Caco-2 (cell line): ENCODE measurements around the gene CD33. TPM values are rescaled to one million over a fixed set of nuclear protein-coding genes. Genes with fewer than 3 reads are reported as not detected.

ENCODE experiments used
- BruUV-seq: library from RNA; stranded (reverse); fragments of 400-500 nt; replicated peaks from 2 replicates; lab custom pipeline; 2021; lab: Mats Ljungman, UMichigan
- CTCF ChIA-PET: fragments of 300-600 bp; sonication (Branson Sonifier 250); formaldehyde crosslinking; loops from one replicate; lab custom pipeline; 2022; ENCODE audit warnings: antibody characterized with exemption; lab: Charles Lee
- POLR2A ChIA-PET: fragments of 300-600 bp; sonication (Branson Sonifier 250); formaldehyde crosslinking; loops from one replicate; lab custom pipeline; 2022; ENCODE audit warnings: antibody characterized with exemption; lab: Charles Lee
- DNase-seq, 2 experiments: peaks; one replicate each; pipeline versions ENCODE4 v3.0.0 to v3.0.0-alpha.2; 2020 to 2022
- H3K27me3 ChIP-seq: replicated peaks from 2 replicates; pipeline ENCODE4 v1.6.0; 2011; ENCODE audit warnings: low read length; ENCODE audit not compliant: control insufficient read depth, insufficient read depth
- H3K36me3 ChIP-seq: 2 replicates; pipeline ENCODE4 v1.5.1; 2011; ENCODE audit warnings: low read length; ENCODE audit not compliant: control insufficient read depth, insufficient read depth
- H3K4me1 ChIP-seq: fragments of 250-450 bp; sonication (Bioruptor Pico); 2 replicates; pipeline ENCODE4 v1.5.1; 2020; ENCODE audit warnings: mild to moderate bottlenecking
- H3K4me3 ChIP-seq: 2 replicates; pipeline ENCODE4 v1.5.1; 2011; ENCODE audit warnings: low read depth, mild to moderate bottlenecking, control low read depth, low read length
- H3K9me3 ChIP-seq: fragments of 250-450 bp; sonication (Bioruptor Pico); 2 replicates; pipeline ENCODE4 v1.5.1; 2020; ENCODE audit warnings: mild to moderate bottlenecking, moderate library complexity
- H3K27ac Mint-ChIP-seq: one replicate; pipeline ENCODE4 v1.8.0; 2022; ENCODE audit warnings: mixed read lengths; ENCODE audit not compliant: unreplicated experiment
- H3K27me3 Mint-ChIP-seq: one replicate; pipeline ENCODE4 v1.8.0; 2022; ENCODE audit warnings: mixed read lengths; ENCODE audit not compliant: insufficient read depth, unreplicated experiment
- H3K36me3 Mint-ChIP-seq: one replicate; pipeline ENCODE4 v1.8.0; 2022; ENCODE audit warnings: mild to moderate bottlenecking, mixed read lengths; ENCODE audit not compliant: insufficient read depth, unreplicated experiment
- H3K4me1 Mint-ChIP-seq: one replicate; pipeline ENCODE4 v1.8.0; 2022; ENCODE audit warnings: low read depth, mixed read lengths; ENCODE audit not compliant: unreplicated experiment
- H3K4me3 Mint-ChIP-seq: one replicate; pipeline ENCODE4 v1.8.0; 2022; ENCODE audit warnings: mild to moderate bottlenecking, moderate library complexity, mixed read lengths; ENCODE audit not compliant: unreplicated experiment
- H3K9me3 Mint-ChIP-seq: one replicate; pipeline ENCODE4 v1.8.0; 2022; ENCODE audit warnings: mixed read lengths; ENCODE audit not compliant: unreplicated experiment
- CTCF ChIP-seq, 2 experiments: fragments of 200-600 bp in 1 of 2; IDR thresholded peaks; 1 replicate in 1 of 2; 2 replicates in 1 of 2; pipeline versions ENCODE4 v1.5.1 to v1.8.0; 2011 to 2022; ENCODE audit warnings: antibody characterized with exemption in 1 of 2, control low read depth in 1 of 2, inconsistent platforms in 1 of 2, low read depth in 1 of 2, low read length in 1 of 2, mild to moderate bottlenecking in 1 of 2, moderate library complexity in 1 of 2; ENCODE audit not compliant: insufficient read depth in 1 of 2, severe bottlenecking in 1 of 2, unreplicated experiment in 1 of 2
- intact Hi-C: fragments of 100-400 bp; cut with micrococcal nuclease; formaldehyde crosslinking; loops from one replicate; pipeline ENCODE4 v1.10.0; 2022; ENCODE audit not compliant: unreplicated experiment
- total RNA-seq: library from RNA; stranded (reverse); gene quantifications from 2 replicates; pipeline ENCODE4 v1.2.3, GENCODE V29; 2022

Gene CD33
- total RNA-seq, 1 experiment from 2014 or later = not detected

GRCh38 chr19:51198641-51199040, 26.2 kb upstream of the CD33 start:
- Mint-ChIP-seq H3K4me3 (no peak overlapping the region), H3K27me3 (peaks cover 22% of the 10 kb centered on the region), H3K9me3 (no peaks in the 10 kb centered on the region), H3K36me3 (no peaks in the 10 kb centered on the region), H3K4me1 (peaks cover 7% of the 10 kb centered on the region), H3K27ac (no peak overlapping the region)
- no TSS peak for BruUV-seq
- no peak for DNase-seq
- H3K4me3 ChIP-seq = no peak overlapping the region
- intact Hi-C loops = no loop called here
- POLR2A ChIA-PET = no interaction called here
- no peaks in the 10 kb centered on the region for H3K36me3 ChIP-seq
- no peaks in the 10 kb centered on the region for H3K27me3 ChIP-seq
- CTCF ChIA-PET = no interaction called here
- no peaks in the 10 kb centered on the region for H3K4me1 ChIP-seq
- H3K9me3 ChIP-seq = peaks cover 3% of the 10 kb centered on the region; the same call in 1 of the 2 replicates
- TF ChIP-seq CTCF (IDR thresholded peaks at IDR 0.05; ENCODE audit: insufficient read depth in 1 of 2, low read depth in 1 of 2, low read length in 1 of 2, severe bottlenecking in 1 of 2, unreplicated experiment in 1 of 2) = no peak

- Histone ChIP-seq H3K4me3 (no peak overlapping the region), H3K4me1 (no peaks in the 10 kb centered on the region), H3K9me3 (peaks cover 3% of the 10 kb centered on the region; the same call in 1 of the 2 replicates), H3K27me3 (no peaks in the 10 kb centered on the region), H3K36me3 (no peaks in the 10 kb centered on the region)
- no peaks in the 10 kb centered on the region for H3K36me3 Mint-ChIP-seq
- no peak for DNase-seq
- BruUV-seq = no TSS peak
- TF ChIP-seq CTCF (IDR thresholded peaks at IDR 0.05; ENCODE audit: insufficient read depth in 1 of 2, low read depth in 1 of 2, low read length in 1 of 2, severe bottlenecking in 1 of 2, unreplicated experiment in 1 of 2) = no peak
- ChIA-PET POLR2A (no interaction called here), CTCF (no interaction called here)
- no peaks in the 10 kb centered on the region for H3K9me3 Mint-ChIP-seq
- intact Hi-C loops = no loop called here
- peaks cover 20% of the 10 kb centered on the region for H3K27me3 Mint-ChIP-seq
- H3K4me1 Mint-ChIP-seq = peaks cover under 1% of the 10 kb centered on the region
- H3K27ac Mint-ChIP-seq = no peak overlapping the region
- H3K4me3 Mint-ChIP-seq = no peak overlapping the region
Observed at GRCh38 chr19:51200071-51200666, 24.7 kb upstream of the CD33 start.

GRCh38 chr19:51201712-51202111, 23.2 kb upstream of the CD33 start:
- H3K36me3 Mint-ChIP-seq = no peaks in the 10 kb centered on the region
- Histone ChIP-seq H3K36me3 (no peaks in the 10 kb centered on the region), H3K4me1 (no peaks in the 10 kb centered on the region), H3K4me3 (no peak overlapping the region), H3K9me3 (no peaks in the 10 kb centered on the region; the same call in 1 of the 2 replicates), H3K27me3 (no peaks in the 10 kb centered on the region)
- intact Hi-C loops = no loop called here
- no peak overlapping the region for H3K4me3 Mint-ChIP-seq
- ChIA-PET CTCF (no interaction called here), POLR2A (no interaction called here)
- BruUV-seq = no TSS peak
- no peak for TF ChIP-seq CTCF (IDR thresholded peaks at IDR 0.05; ENCODE audit: insufficient read depth in 1 of 2, low read depth in 1 of 2, low read length in 1 of 2, severe bottlenecking in 1 of 2, unreplicated experiment in 1 of 2)
- DNase-seq = no peak
- no peak overlapping the region for H3K27ac Mint-ChIP-seq
- no peaks in the 10 kb centered on the region for H3K4me1 Mint-ChIP-seq
- H3K9me3 Mint-ChIP-seq = no peaks in the 10 kb centered on the region
- H3K27me3 Mint-ChIP-seq = peaks cover 20% of the 10 kb centered on the region
